ENCODE data around the gene OPCML. TPM values are rescaled to one million over a fixed set of nuclear protein-coding genes. Genes with fewer than 3 reads are reported as not detected.

The OPCML gene
- total RNA-seq, 1 donor from 2014 or later: 1.2 TPM

GRCh38 chr11:133202816-133203215 is 329.5 kb downstream of the OPCML start:
- no peaks in the 10 kb centered on the region for H3K4me1 Mint-ChIP-seq

GRCh38 chr11:133198438-133198837 is 333.9 kb downstream of the OPCML start:
- no peak for TF ChIP-seq CTCF (conservative IDR thresholded peaks at IDR 0.05)

More at GRCh38 chr11:133202816-133203215, 329.5 kb downstream of the OPCML start:
- no peak for TF ChIP-seq CTCF (conservative IDR thresholded peaks at IDR 0.05)
- DNase-seq (ENCODE audit: low read depth, low spot score): no peak
- H3K27me3 Mint-ChIP-seq (ENCODE audit: low read depth): no peaks in the 10 kb centered on the region
- peaks cover 4% of the 10 kb centered on the region for H3K9me3 Mint-ChIP-seq
- H3K27ac Mint-ChIP-seq (ENCODE audit: unreplicated experiment): no peak overlapping the region
- no peaks in the 10 kb centered on the region for H3K36me3 Mint-ChIP-seq (ENCODE audit: low read depth)
- H3K4me3 Mint-ChIP-seq: no peak overlapping the region

GRCh38 chr11:133197425-133197824 is 334.9 kb downstream of the OPCML start:
- no peaks in the 10 kb centered on the region for H3K27me3 Mint-ChIP-seq (ENCODE audit: low read depth)

More at GRCh38 chr11:133198438-133198837, 333.9 kb downstream of the OPCML start:
- Mint-ChIP-seq H3K4me1 (no peaks in the 10 kb centered on the region), H3K36me3 (ENCODE audit: low read depth) (no peaks in the 10 kb centered on the region), H3K9me3 (peaks cover 3% of the 10 kb centered on the region), H3K27ac (ENCODE audit: unreplicated experiment) (no peak overlapping the region), H3K27me3 (ENCODE audit: low read depth) (no peaks in the 10 kb centered on the region), H3K4me3 (no peak overlapping the region)
- no peak for DNase-seq (ENCODE audit: low read depth, low spot score)

GRCh38 chr11:133191931-133192330 is 340.4 kb downstream of the OPCML start:
- H3K4me3 Mint-ChIP-seq: no peak overlapping the region
- H3K27ac Mint-ChIP-seq (ENCODE audit: unreplicated experiment): no peak overlapping the region
- TF ChIP-seq CTCF (conservative IDR thresholded peaks at IDR 0.05): no peak
- H3K4me1 Mint-ChIP-seq: peaks cover 12% of the 10 kb centered on the region
- H3K36me3 Mint-ChIP-seq (ENCODE audit: low read depth): no peaks in the 10 kb centered on the region
- no peak for DNase-seq (ENCODE audit: low read depth, low spot score)
- H3K9me3 Mint-ChIP-seq: no peaks in the 10 kb centered on the region
- no peaks in the 10 kb centered on the region for H3K27me3 Mint-ChIP-seq (ENCODE audit: low read depth)

More at GRCh38 chr11:133197425-133197824, 334.9 kb downstream of the OPCML start:
- Mint-ChIP-seq H3K36me3 (ENCODE audit: low read depth) (no peaks in the 10 kb centered on the region), H3K4me1 (peaks cover 4% of the 10 kb centered on the region), H3K4me3 (no peak overlapping the region), H3K27ac (ENCODE audit: unreplicated experiment) (no peak overlapping the region), H3K9me3 (no peaks in the 10 kb centered on the region)
- DNase-seq (ENCODE audit: low read depth, low spot score): no peak
- TF ChIP-seq CTCF (conservative IDR thresholded peaks at IDR 0.05): no peak

- Mint-ChIP-seq H3K36me3 (ENCODE audit: low read depth) (no peaks in the 10 kb centered on the region), H3K27me3 (ENCODE audit: low read depth) (peaks cover 4% of the 10 kb centered on the region), H3K9me3 (peaks cover 3% of the 10 kb centered on the region), H3K27ac (ENCODE audit: unreplicated experiment) (no peak overlapping the region), H3K4me1 (no peaks in the 10 kb centered on the region), H3K4me3 (no peak overlapping the region)
- no peak for TF ChIP-seq CTCF (conservative IDR thresholded peaks at IDR 0.05)
- DNase-seq (ENCODE audit: low read depth, low spot score): no peak
Observed at GRCh38 chr11:133181667-133182066, 350.6 kb downstream of the OPCML start.

GRCh38 chr11:133181066-133181465 is 351.2 kb downstream of the OPCML start:
- H3K27ac Mint-ChIP-seq (ENCODE audit: unreplicated experiment): no peak overlapping the region
- DNase-seq (ENCODE audit: low read depth, low spot score): no peak
- no peaks in the 10 kb centered on the region for H3K36me3 Mint-ChIP-seq (ENCODE audit: low read depth)
- H3K4me3 Mint-ChIP-seq: no peak overlapping the region
- peaks cover 3% of the 10 kb centered on the region for H3K9me3 Mint-ChIP-seq
- H3K4me1 Mint-ChIP-seq: no peaks in the 10 kb centered on the region
- no peak for TF ChIP-seq CTCF (conservative IDR thresholded peaks at IDR 0.05)
- peaks cover 4% of the 10 kb centered on the region for H3K27me3 Mint-ChIP-seq (ENCODE audit: low read depth)

Data from neural crest cell (in vitro differentiated cells).